Neural cell (in vitro differentiated cells): ENCODE results near the gene CAPN2. TPM values are rescaled to one million over a fixed set of nuclear protein-coding genes. Genes with fewer than 3 reads are reported as not detected.

Experiments used
- H2AFZ ChIP-seq: fragments of 200-600, 300-800 bp; sonication (generic), shearing (Covaris generic); 2 replicates; pipeline ENCODE4 v1.6.0; 2014; ENCODE audit warnings: low read depth, mild to moderate bottlenecking, antibody characterized with exemption, low read length, moderate library complexity
- H3F3A ChIP-seq: fragments of 200-600 bp; shearing (Covaris generic); 2 replicates; pipeline ENCODE4 v1.6.1; 2016; ENCODE audit warnings: mild to moderate bottlenecking, moderate library complexity, mixed read lengths, antibody characterized with exemption, low read length; ENCODE audit not compliant: insufficient read depth, poor library complexity, severe bottlenecking
- H3K27ac ChIP-seq: fragments of 200-600, 300-800 bp; sonication (generic), shearing (Covaris generic); 2 replicates; pipeline ENCODE4 v1.5.1; 2014; ENCODE audit warnings: mild to moderate bottlenecking, low read length, moderate library complexity
- H3K27me3 ChIP-seq: fragments of 300-800, 200-600 bp; sonication (generic), shearing (Covaris generic); 2 replicates; pipeline ENCODE4 v1.6.0; 2014; ENCODE audit warnings: mild to moderate bottlenecking, low read depth, low read length, moderate library complexity; ENCODE audit not compliant: insufficient read depth
- H3K36me3 ChIP-seq: fragments of 300-800, 200-600 bp; sonication (generic), shearing (Covaris generic); 2 replicates; pipeline ENCODE4 v1.5.1; 2014; ENCODE audit warnings: mild to moderate bottlenecking, antibody characterized with exemption, low read length, moderate library complexity; ENCODE audit not compliant: insufficient read depth
- H3K4me2 ChIP-seq: fragments of 300-800, 200-600 bp; sonication (generic), shearing (Covaris generic); 2 replicates; pipeline ENCODE4 v1.6.0; 2014; ENCODE audit warnings: mild to moderate bottlenecking, low read length
- H3K4me3 ChIP-seq: fragments of 300-800, 200-600 bp; sonication (generic), shearing (Covaris generic); 2 replicates; pipeline ENCODE4 v1.5.1; 2014; ENCODE audit warnings: mild to moderate bottlenecking, low read length, moderate library complexity
- H3K79me2 ChIP-seq: fragments of 200-600 bp; shearing (Covaris generic); replicated peaks from 2 replicates; pipeline ENCODE4 v1.6.0; 2014; ENCODE audit warnings: mild to moderate bottlenecking, low read length, moderate library complexity; ENCODE audit not compliant: insufficient read depth
- H3K9ac ChIP-seq: fragments of 300-800, 200-600 bp; sonication (generic), shearing (Covaris generic); 2 replicates; pipeline ENCODE4 v1.6.1; 2016; ENCODE audit warnings: mild to moderate bottlenecking, low read length, mixed read lengths
- H3K9me2 ChIP-seq: fragments of 200-600 bp; shearing (Covaris generic); 2 replicates; pipeline ENCODE4 v1.6.1; 2016; ENCODE audit warnings: mild to moderate bottlenecking, low read length, mixed read lengths; ENCODE audit not compliant: insufficient read depth
- H3K9me3 ChIP-seq: fragments of 200-600, 300-800 bp; sonication (generic), shearing (Covaris generic); 2 replicates; pipeline ENCODE4 v1.6.1; 2016; ENCODE audit warnings: mild to moderate bottlenecking, mixed run types, low read length, moderate library complexity, mixed read lengths
- H4K20me1 ChIP-seq: fragments of 200-600 bp; shearing (Covaris generic); 2 replicates; pipeline ENCODE4 v1.6.1; 2016; ENCODE audit warnings: mild to moderate bottlenecking, mixed run types; ENCODE audit not compliant: insufficient read depth
- EP300 ChIP-seq: fragments of 450-650 bp; conservative IDR thresholded peaks from 2 replicates; pipeline ENCODE4 v1.6.1; 2014; ENCODE audit warnings: antibody characterized with exemption, mild to moderate bottlenecking, moderate library complexity; ENCODE audit not compliant: poor library complexity, severe bottlenecking
- EZH2 ChIP-seq: fragments of 200-600, 300-800 bp; shearing (Covaris generic), sonication (generic); IDR thresholded peaks from 2 replicates; pipeline ENCODE4 v1.6.1; 2014; ENCODE audit warnings: antibody characterized with exemption, low read length, borderline replicate concordance, mild to moderate bottlenecking; ENCODE audit not compliant: insufficient read depth, poor library complexity, severe bottlenecking
- MXI1 ChIP-seq: fragments of 450-650 bp; conservative IDR thresholded peaks from 2 replicates; pipeline ENCODE4 v1.6.1; 2014; ENCODE audit warnings: antibody characterized with exemption, mild to moderate bottlenecking; ENCODE audit not compliant: poor library complexity, severe bottlenecking
- POLR2AphosphoS5 ChIP-seq: IDR thresholded peaks from 2 replicates; pipeline ENCODE4 v1.6.1; 2012
- RAD21 ChIP-seq: fragments of 450-650 bp; conservative IDR thresholded peaks from 2 replicates; pipeline ENCODE4 v1.6.1; 2014; ENCODE audit warnings: antibody characterized with exemption, mild to moderate bottlenecking, moderate library complexity
- SMC3 ChIP-seq: fragments of 450-650 bp; conservative IDR thresholded peaks from 2 replicates; pipeline ENCODE4 v1.6.1; 2014; ENCODE audit warnings: antibody characterized with exemption, mild to moderate bottlenecking, moderate library complexity; ENCODE audit not compliant: poor library complexity
- TAF1 ChIP-seq: IDR thresholded peaks from 2 replicates; pipeline ENCODE4 v1.6.1; 2012; ENCODE audit warnings: low read depth
- polyA plus RNA-seq: library from polyadenylated mRNA; depleted of rRNA; stranded (reverse); fragments of >200 nt; gene quantifications from 2 replicates; pipeline ENCODE4 v1.2.3, GENCODE V29; 2014
- small RNA-seq, 3 experiments: library from RNA; depleted of rRNA; stranded (forward); fragments of <200 nt; gene quantifications; one replicate each; pipeline ENCODE3, GENCODE V24; 2012
- TF ChIP-seq, protein P1 (sequence below): IDR thresholded peaks from 2 replicates; pipeline ENCODE4 v1.6.1; 2012; ENCODE audit warnings: borderline replicate concordance
- TF ChIP-seq, protein P2 (sequence below): fragments of 450-650 bp; IDR thresholded peaks from 2 replicates; pipeline ENCODE4 v1.5.1; 2014; ENCODE audit warnings: antibody characterized with exemption, mild to moderate bottlenecking, moderate library complexity; ENCODE audit not compliant: poor library complexity, severe bottlenecking

The CAPN2 gene
- polyA plus RNA-seq, 1 donor from 2014 or later, result 58.8 TPM

DNA sequence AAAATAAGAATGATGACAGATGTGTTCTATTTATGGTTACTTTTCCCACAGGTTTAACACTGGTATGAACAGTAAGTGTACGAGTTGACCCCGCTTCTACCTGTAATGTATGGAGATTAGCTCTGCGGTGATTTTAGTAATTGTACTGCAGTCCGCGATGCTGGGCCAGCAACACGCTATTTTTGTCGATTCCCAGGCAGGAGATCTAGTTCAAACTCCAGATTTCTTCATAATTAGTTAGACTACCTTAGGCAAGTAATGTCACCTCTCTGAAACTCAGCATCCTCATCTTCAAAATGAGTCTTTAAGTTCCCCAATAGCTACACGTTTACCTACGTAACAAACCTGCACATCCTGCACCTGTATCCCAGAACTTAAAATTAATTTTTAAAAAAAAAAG lies 111.9 kb downstream of the CAPN2 start:
- H3K79me2 ChIP-seq, result peaks cover 66% of the 10 kb centered on the region
- H3K9me2 ChIP-seq, result no peaks in the 10 kb centered on the region
- H3K4me2 ChIP-seq, result no peak overlapping the region
- no peak overlapping the region for H2AFZ ChIP-seq
- no peak overlapping the region for H3K9ac ChIP-seq
- H3K27me3 ChIP-seq, result no peaks in the 10 kb centered on the region
- peaks cover 4% of the 10 kb centered on the region for H3F3A ChIP-seq
- H4K20me1 ChIP-seq, result no peaks in the 10 kb centered on the region
- no peak overlapping the region for H3K4me3 ChIP-seq
- TF ChIP-seq, protein P1, sequence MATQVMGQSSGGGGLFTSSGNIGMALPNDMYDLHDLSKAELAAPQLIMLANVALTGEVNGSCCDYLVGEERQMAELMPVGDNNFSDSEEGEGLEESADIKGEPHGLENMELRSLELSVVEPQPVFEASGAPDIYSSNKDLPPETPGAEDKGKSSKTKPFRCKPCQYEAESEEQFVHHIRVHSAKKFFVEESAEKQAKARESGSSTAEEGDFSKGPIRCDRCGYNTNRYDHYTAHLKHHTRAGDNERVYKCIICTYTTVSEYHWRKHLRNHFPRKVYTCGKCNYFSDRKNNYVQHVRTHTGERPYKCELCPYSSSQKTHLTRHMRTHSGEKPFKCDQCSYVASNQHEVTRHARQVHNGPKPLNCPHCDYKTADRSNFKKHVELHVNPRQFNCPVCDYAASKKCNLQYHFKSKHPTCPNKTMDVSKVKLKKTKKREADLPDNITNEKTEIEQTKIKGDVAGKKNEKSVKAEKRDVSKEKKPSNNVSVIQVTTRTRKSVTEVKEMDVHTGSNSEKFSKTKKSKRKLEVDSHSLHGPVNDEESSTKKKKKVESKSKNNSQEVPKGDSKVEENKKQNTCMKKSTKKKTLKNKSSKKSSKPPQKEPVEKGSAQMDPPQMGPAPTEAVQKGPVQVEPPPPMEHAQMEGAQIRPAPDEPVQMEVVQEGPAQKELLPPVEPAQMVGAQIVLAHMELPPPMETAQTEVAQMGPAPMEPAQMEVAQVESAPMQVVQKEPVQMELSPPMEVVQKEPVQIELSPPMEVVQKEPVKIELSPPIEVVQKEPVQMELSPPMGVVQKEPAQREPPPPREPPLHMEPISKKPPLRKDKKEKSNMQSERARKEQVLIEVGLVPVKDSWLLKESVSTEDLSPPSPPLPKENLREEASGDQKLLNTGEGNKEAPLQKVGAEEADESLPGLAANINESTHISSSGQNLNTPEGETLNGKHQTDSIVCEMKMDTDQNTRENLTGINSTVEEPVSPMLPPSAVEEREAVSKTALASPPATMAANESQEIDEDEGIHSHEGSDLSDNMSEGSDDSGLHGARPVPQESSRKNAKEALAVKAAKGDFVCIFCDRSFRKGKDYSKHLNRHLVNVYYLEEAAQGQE, result no peak
- TF ChIP-seq EZH2 (no peak), MXI1 (no peak), TAF1 (no peak)
- no peaks in the 10 kb centered on the region for H3K9me3 ChIP-seq
- no peak overlapping the region for H3K27ac ChIP-seq
- H3K36me3 ChIP-seq, result no peaks in the 10 kb centered on the region

DNA sequence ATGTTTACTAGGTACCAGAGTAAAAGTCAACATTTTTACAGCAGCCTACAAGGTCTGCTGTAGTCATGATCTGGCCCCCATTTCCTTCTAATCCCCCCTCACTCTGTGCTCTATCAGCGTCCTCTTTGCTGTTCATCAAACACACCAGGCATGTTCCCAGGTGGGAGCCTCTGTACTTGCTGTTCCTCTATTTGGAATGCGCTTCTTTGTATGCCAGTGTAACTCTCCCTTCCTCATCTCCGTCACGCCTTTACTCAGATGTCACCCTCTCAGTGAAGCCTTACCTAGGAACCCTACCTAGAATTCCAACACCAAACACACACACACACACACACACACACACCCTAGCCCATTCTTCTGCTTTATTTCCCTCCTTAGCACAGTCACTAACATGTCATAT lies 112.4 kb downstream of the CAPN2 start:
- Histone ChIP-seq H3F3A (peaks cover 4% of the 10 kb centered on the region), H3K9ac (no peak overlapping the region), H2AFZ (no peak overlapping the region), H3K4me2 (no peak overlapping the region), H3K27me3 (no peaks in the 10 kb centered on the region), H3K9me3 (no peaks in the 10 kb centered on the region), H3K27ac (no peak overlapping the region), H4K20me1 (no peaks in the 10 kb centered on the region), H3K36me3 (no peaks in the 10 kb centered on the region), H3K79me2 (peaks cover 70% of the 10 kb centered on the region), H3K4me3 (no peak overlapping the region), H3K9me2 (no peaks in the 10 kb centered on the region)
- TF ChIP-seq TAF1 (no peak), EP300 (no peak), SMC3 (no peak), POLR2AphosphoS5 (no peak), RAD21 (no peak), EZH2 (no peak), MXI1 (no peak)
- TF ChIP-seq, protein P2, sequence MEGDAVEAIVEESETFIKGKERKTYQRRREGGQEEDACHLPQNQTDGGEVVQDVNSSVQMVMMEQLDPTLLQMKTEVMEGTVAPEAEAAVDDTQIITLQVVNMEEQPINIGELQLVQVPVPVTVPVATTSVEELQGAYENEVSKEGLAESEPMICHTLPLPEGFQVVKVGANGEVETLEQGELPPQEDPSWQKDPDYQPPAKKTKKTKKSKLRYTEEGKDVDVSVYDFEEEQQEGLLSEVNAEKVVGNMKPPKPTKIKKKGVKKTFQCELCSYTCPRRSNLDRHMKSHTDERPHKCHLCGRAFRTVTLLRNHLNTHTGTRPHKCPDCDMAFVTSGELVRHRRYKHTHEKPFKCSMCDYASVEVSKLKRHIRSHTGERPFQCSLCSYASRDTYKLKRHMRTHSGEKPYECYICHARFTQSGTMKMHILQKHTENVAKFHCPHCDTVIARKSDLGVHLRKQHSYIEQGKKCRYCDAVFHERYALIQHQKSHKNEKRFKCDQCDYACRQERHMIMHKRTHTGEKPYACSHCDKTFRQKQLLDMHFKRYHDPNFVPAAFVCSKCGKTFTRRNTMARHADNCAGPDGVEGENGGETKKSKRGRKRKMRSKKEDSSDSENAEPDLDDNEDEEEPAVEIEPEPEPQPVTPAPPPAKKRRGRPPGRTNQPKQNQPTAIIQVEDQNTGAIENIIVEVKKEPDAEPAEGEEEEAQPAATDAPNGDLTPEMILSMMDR, result no peak
- TF ChIP-seq, protein P1, result no peak

Small RNAs within 50 kb of the gene (small RNA-seq; reads per million reads assigned to genes)
- gene RNU6-1248P, result 0 reads per million in 3 experiments

Other genes with a start within 250 kb of the CAPN2 start
- not detected in 2 replicates for gene CAPN8, start 46.8 kb upstream of the CAPN2 start, polyA plus RNA-seq
- 25.2 and 41.4 TPM in 2 replicates for gene TP53BP2, start 133.4 kb downstream of the CAPN2 start, polyA plus RNA-seq